Neural progenitor cell (in vitro differentiated cells): ENCODE results near the gene PPP1R14B. TPM values are rescaled to one million over a fixed set of nuclear protein-coding genes. Genes with fewer than 3 reads are reported as not detected.
A peak's percentile ranks its signal among the peaks of the same experiment; 100 is the strongest.

Experiments
- DNase-seq: peaks from one replicate; pipeline ENCODE4 v3.0.0-alpha.2; 2016; ENCODE audit warnings: low spot score
- H2AFZ ChIP-seq: fragments of 200-600 bp; sonication (generic); replicated peaks from 2 replicates; pipeline ENCODE4 v1.6.1; 2016; ENCODE audit warnings: antibody characterized with exemption
- H3F3A ChIP-seq: fragments of 200-600 bp; sonication (generic); 2 replicates; pipeline ENCODE4 v1.6.1; 2016; ENCODE audit warnings: antibody characterized with exemption, low read depth
- H3K27ac ChIP-seq: fragments of 200-600 bp; sonication (generic); 2 replicates; pipeline ENCODE4 v1.5.1; 2016; ENCODE audit warnings: mild to moderate bottlenecking
- H3K27me3 ChIP-seq: fragments of 200-600 bp; sonication (generic); 2 replicates; pipeline ENCODE4 v1.6.1; 2016; ENCODE audit warnings: mild to moderate bottlenecking, moderate library complexity
- H3K36me3 ChIP-seq: fragments of 200-600 bp; sonication (generic); 2 replicates; pipeline ENCODE4 v1.5.1; 2016
- H3K4me1 ChIP-seq: fragments of 200-600 bp; sonication (generic); 2 replicates; pipeline ENCODE4 v1.6.1; 2016; ENCODE audit warnings: mixed run types
- H3K4me2 ChIP-seq: fragments of 200-600 bp; sonication (generic); 2 replicates; pipeline ENCODE4 v1.6.1; 2016
- H3K4me3 ChIP-seq: fragments of 200-600 bp; sonication (generic); 2 replicates; pipeline ENCODE4 v1.5.1; 2016
- H3K79me2 ChIP-seq: fragments of 200-600 bp; sonication (generic); 2 replicates; pipeline ENCODE4 v1.6.1; 2016; ENCODE audit warnings: low read depth
- H3K9ac ChIP-seq: fragments of 200-600 bp; sonication (generic); 2 replicates; pipeline ENCODE4 v1.6.1; 2016
- H3K9me3 ChIP-seq: fragments of 200-600 bp; sonication (generic); 2 replicates; pipeline ENCODE4 v1.5.1; 2016; ENCODE audit warnings: low read depth
- H4K20me1 ChIP-seq: fragments of 200-600 bp; sonication (generic); 2 replicates; pipeline ENCODE4 v1.6.1; 2016; ENCODE audit warnings: low read depth
- H3K27ac Mint-ChIP-seq: 3 replicates; pipeline ENCODE4 v1.8.0; 2021; ENCODE audit warnings: mixed read lengths
- H3K27me3 Mint-ChIP-seq: 2 replicates; pipeline ENCODE4 v1.8.0; 2022; ENCODE audit warnings: low read depth, mild to moderate bottlenecking, inconsistent platforms, moderate library complexity, mixed read lengths; ENCODE audit not compliant: insufficient read depth
- H3K36me3 Mint-ChIP-seq: 3 replicates; pipeline ENCODE4 v1.8.0; 2021; ENCODE audit warnings: mixed read lengths
- H3K4me1 Mint-ChIP-seq: 3 replicates; pipeline ENCODE4 v1.8.0; 2021; ENCODE audit warnings: mixed read lengths
- H3K4me3 Mint-ChIP-seq: 3 replicates; pipeline ENCODE4 v1.8.0; 2021; ENCODE audit warnings: mild to moderate bottlenecking, moderate library complexity, mixed read lengths
- H3K9me3 Mint-ChIP-seq: 3 replicates; pipeline ENCODE4 v1.8.0; 2020; ENCODE audit warnings: mixed read lengths
- CTCF ChIP-seq: fragments of 200-600 bp; sonication (generic); IDR thresholded peaks from 2 replicates; pipeline ENCODE4 v1.5.1; 2017; ENCODE audit warnings: antibody characterized with exemption, mild to moderate bottlenecking
- EZH2 ChIP-seq: fragments of 200-600 bp; sonication (generic); IDR thresholded peaks from 2 replicates; pipeline ENCODE4 v1.6.1; 2017; ENCODE audit warnings: antibody characterized with exemption, mild to moderate bottlenecking, moderate library complexity
- EZH2phosphoT487 ChIP-seq: fragments of 200-600 bp; sonication (generic); IDR thresholded peaks from 2 replicates; pipeline ENCODE4 v1.6.1; 2017; ENCODE audit warnings: antibody characterized with exemption
- total RNA-seq: library from RNA; depleted of rRNA; stranded (reverse); fragments of >200 nt; gene quantifications from 2 replicates; pipeline ENCODE4 v1.2.3, GENCODE V29; 2015; ENCODE audit warnings: low replicate concordance

PPP1R14B gene
- total RNA-seq, 1 donor from 2014 or later = 107 TPM

- no peak overlapping the region for H3K27ac Mint-ChIP-seq
- H2AFZ ChIP-seq = no peak overlapping the region
These were observed 39.4 kb upstream of the PPP1R14B start for GRCh38 chr11:64285885-64286800.

GRCh38 chr11:64284962-64285884, 38.5 kb upstream of the PPP1R14B start, which contains the start of gene GPR137:
TSS of gene GPR137 (plus strand) at chr11:64285848. CDS start at chr11:64286525, 677 bp downstream.
- H3K36me3 Mint-ChIP-seq = peaks cover 7% of the 10 kb centered on the region
- Histone ChIP-seq H3F3A (peaks cover 4% of the 10 kb centered on the region), H4K20me1 (peaks cover 6% of the 10 kb centered on the region), H3K36me3 (no peaks in the 10 kb centered on the region), H3K79me2 (peaks cover 3% of the 10 kb centered on the region), H3K4me2 (peak within 1 kb of the TSS; percentile 74), H3K27me3 (peaks cover 18% of the 10 kb centered on the region), H3K4me3 (peak within 1 kb of the TSS; percentile 97), H2AFZ (peak within 1 kb of the TSS; percentile 60), H3K9me3 (no peaks in the 10 kb centered on the region), H3K27ac (no peak within 1 kb of the TSS), H3K9ac (no peak within 1 kb of the TSS), H3K4me1 (peaks cover 5% of the 10 kb centered on the region)
- peaks cover 16% of the 10 kb centered on the region for H3K4me1 Mint-ChIP-seq
- H3K27me3 Mint-ChIP-seq = peaks cover 21% of the 10 kb centered on the region
- TF ChIP-seq CTCF (peak; percentile 31), EZH2 (no peak)
- H3K4me3 Mint-ChIP-seq = peak within 1 kb of the TSS; percentile 91
- H3K9me3 Mint-ChIP-seq = no peaks in the 10 kb centered on the region
- H3K27ac Mint-ChIP-seq = no peak within 1 kb of the TSS
- peak; percentile 93 for DNase-seq

More at GRCh38 chr11:64285885-64286800, 39.4 kb upstream of the PPP1R14B start:
- Histone ChIP-seq H3F3A (peaks cover 4% of the 10 kb centered on the region), H3K36me3 (no peaks in the 10 kb centered on the region), H3K4me3 (peak overlapping the region; percentile 97), H3K9me3 (no peaks in the 10 kb centered on the region), H4K20me1 (peaks cover 15% of the 10 kb centered on the region), H3K4me2 (peak overlapping the region; percentile 74), H3K79me2 (peaks cover 3% of the 10 kb centered on the region), H3K9ac (no peak overlapping the region), H3K4me1 (peaks cover 6% of the 10 kb centered on the region), H3K27me3 (peaks cover 27% of the 10 kb centered on the region), H3K27ac (no peak overlapping the region)
- peaks cover 30% of the 10 kb centered on the region for H3K27me3 Mint-ChIP-seq
- TF ChIP-seq CTCF (no peak), EZH2 (no peak)
- peaks cover 2% of the 10 kb centered on the region for H3K9me3 Mint-ChIP-seq
- peaks cover 20% of the 10 kb centered on the region for H3K4me1 Mint-ChIP-seq
- peak overlapping the region; percentile 87 for H3K4me3 Mint-ChIP-seq
- peak; percentile 39 for DNase-seq
- H3K36me3 Mint-ChIP-seq = peaks cover 10% of the 10 kb centered on the region

GRCh38 chr11:64284048-64284961, 37.6 kb upstream of the PPP1R14B start, which contains the start of gene BAD:
TSS of gene BAD (minus strand) at chr11:64284665. CDS start at chr11:64284368, 297 bp downstream.
- TF ChIP-seq CTCF = no peak
- TF ChIP-seq EZH2phosphoT487 = no peak
- TF ChIP-seq EZH2 = no peak
- no peak within 1 kb of the TSS for H3K27ac Mint-ChIP-seq
- Histone ChIP-seq H3K9ac (peak within 1 kb of the TSS; percentile 36), H3K27ac (no peak within 1 kb of the TSS), H4K20me1 (no peaks in the 10 kb centered on the region), H3F3A (peaks cover 4% of the 10 kb centered on the region), H3K79me2 (peaks cover 3% of the 10 kb centered on the region), H3K4me1 (peaks cover 5% of the 10 kb centered on the region), H3K36me3 (no peaks in the 10 kb centered on the region), H3K4me2 (peak within 1 kb of the TSS; percentile 74), H3K27me3 (peaks cover 9% of the 10 kb centered on the region), H3K9me3 (no peaks in the 10 kb centered on the region), H3K4me3 (peak within 1 kb of the TSS; percentile 97), H2AFZ (peak within 1 kb of the TSS; percentile 60)
- DNase-seq = peak; percentile 98
- peak within 1 kb of the TSS; percentile 91 for H3K4me3 Mint-ChIP-seq
- peaks cover 7% of the 10 kb centered on the region for H3K36me3 Mint-ChIP-seq
- H3K27me3 Mint-ChIP-seq = peaks cover 11% of the 10 kb centered on the region
- peaks cover 16% of the 10 kb centered on the region for H3K4me1 Mint-ChIP-seq
- no peaks in the 10 kb centered on the region for H3K9me3 Mint-ChIP-seq
